Measurements from ENCODE around the gene CERS1. TPM values are rescaled to one million over a fixed set of nuclear protein-coding genes. Genes with fewer than 3 reads are reported as not detected.
A peak's percentile ranks its signal among the peaks of the same experiment; 100 is the strongest.

Gene CERS1, protein sequence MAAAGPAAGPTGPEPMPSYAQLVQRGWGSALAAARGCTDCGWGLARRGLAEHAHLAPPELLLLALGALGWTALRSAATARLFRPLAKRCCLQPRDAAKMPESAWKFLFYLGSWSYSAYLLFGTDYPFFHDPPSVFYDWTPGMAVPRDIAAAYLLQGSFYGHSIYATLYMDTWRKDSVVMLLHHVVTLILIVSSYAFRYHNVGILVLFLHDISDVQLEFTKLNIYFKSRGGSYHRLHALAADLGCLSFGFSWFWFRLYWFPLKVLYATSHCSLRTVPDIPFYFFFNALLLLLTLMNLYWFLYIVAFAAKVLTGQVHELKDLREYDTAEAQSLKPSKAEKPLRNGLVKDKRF
- total RNA-seq: 1.8 TPM

DNA sequence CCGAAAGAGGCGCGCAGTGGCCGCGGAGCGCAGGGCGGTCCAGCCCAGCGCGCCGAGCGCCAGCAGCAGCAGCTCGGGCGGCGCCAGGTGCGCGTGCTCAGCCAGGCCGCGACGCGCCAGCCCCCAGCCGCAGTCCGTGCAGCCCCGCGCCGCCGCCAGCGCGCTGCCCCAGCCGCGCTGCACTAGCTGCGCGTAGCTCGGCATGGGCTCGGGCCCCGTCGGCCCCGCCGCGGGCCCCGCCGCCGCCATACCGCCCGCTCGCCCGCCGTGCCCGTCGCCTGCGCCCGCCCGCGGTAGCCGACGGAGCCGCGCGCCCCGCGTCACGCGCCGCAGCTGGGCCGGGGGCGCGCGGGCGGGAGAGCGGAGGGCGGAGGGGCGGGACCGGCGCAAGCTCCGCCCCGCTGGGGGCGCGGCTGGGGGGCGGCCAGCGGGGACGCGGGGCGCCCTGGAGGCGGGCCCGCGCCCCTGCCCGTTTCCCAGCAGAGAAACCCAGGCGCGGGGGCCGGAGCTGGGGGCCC lies at the start of gene CERS1:
Gene CERS1 (minus strand): TSS at position 335 of the 518 bp plus-strand sequence. CDS start 86 bp downstream, at position 249.
- DNase-seq (ENCODE audit: low spot score): no peak

DNA sequence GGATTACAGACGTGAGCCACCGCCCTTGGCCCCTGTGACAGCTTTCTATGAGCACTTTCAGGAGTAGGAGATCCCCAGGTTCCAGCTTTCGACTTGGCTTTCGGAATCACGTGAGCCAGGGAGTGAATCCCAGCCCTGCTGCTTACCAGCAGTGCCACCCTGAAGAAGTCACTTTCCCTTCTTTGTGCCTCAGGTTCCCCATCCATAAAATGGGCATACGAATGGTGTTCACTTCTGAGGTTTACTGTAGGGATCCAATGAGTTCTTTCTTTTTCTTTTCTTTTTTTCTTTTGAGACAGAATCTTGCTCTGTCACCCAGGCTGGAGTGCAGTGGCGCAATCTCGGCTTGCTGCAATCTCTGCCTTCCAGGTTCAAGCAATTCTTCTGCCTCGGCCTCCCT lies 49.3 kb upstream of the CERS1 start:
- DNase-seq (ENCODE audit: low spot score): no peak

DNA sequence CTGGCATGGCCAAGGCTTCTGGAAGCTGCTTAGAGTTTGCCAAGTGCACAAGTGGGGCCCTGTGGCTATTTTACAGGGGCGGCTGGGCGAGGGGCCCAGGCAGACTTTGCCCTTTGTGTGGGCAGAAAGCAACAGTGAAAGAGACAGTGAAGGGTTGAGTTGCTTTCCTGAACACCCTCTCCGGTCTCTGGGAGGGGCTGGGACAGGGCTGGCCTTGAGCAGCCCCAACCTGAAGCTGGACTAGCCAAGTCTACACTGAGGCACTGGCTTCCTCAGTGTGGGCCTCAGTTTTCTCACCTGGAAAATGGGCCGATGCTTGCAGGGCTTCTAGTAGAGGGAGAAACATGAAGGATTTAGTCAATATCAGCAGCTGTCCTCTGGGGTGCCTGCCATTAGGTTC lies 47.5 kb upstream of the CERS1 start:
- no peak for DNase-seq (ENCODE audit: low spot score)

DNA sequence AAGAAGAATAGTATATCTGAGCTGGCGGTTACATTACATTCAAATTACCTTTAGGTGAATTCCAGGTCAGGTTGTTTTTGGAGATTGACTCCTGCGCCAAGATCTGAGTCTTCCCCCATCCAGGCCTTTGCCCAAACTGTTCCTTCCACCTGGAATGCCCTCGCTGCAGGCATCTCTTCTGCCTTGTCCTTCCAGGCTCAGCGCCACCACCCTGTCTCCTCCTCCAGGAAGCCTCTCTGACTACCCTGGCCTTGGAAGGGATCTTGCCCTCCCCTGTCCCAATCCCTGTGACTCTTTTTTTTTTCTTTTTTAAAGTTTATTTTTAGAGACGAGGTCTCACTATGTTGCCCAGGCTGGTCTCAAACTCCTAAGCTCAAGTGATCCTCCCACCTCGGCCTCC lies 46.7 kb upstream of the CERS1 start:
- no peak for DNase-seq (ENCODE audit: low spot score)

DNA sequence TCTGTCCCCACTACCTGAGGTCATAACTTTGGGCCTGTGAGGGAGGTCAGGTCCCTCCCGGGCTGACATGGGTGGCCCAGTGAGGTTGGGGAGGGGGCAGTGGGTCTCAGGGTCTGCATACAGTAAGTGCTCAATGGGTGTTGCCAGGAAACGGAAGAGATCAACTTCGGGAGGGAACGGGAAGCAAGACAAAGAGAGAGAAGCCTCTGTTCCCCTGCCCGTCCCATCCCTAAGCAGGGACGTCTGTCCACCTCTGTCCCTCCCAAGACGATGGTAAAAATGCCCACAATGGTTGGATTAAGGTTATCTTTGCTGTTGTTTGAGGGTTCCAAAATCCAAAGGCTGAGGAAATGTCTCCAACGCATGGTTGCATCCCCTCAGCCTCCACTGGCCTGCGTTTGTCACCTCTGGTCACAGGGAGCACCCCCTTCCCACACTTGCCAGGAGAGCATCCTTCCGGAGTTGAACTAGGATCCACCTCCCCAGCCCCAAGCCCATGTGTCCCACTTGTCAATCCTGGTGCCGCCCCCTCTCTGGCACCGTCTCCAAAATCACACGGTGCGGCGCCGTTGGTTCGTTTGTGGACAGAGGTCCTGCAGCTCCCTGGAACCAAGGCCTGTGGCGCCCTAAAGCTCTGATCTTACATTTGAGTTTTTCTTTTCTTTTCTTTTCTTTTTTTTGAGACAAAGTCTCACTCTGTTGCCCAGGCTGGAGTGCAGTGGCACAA lies 45.8 kb upstream of the CERS1 start:
- no peak for DNase-seq (ENCODE audit: low spot score)

DNA sequence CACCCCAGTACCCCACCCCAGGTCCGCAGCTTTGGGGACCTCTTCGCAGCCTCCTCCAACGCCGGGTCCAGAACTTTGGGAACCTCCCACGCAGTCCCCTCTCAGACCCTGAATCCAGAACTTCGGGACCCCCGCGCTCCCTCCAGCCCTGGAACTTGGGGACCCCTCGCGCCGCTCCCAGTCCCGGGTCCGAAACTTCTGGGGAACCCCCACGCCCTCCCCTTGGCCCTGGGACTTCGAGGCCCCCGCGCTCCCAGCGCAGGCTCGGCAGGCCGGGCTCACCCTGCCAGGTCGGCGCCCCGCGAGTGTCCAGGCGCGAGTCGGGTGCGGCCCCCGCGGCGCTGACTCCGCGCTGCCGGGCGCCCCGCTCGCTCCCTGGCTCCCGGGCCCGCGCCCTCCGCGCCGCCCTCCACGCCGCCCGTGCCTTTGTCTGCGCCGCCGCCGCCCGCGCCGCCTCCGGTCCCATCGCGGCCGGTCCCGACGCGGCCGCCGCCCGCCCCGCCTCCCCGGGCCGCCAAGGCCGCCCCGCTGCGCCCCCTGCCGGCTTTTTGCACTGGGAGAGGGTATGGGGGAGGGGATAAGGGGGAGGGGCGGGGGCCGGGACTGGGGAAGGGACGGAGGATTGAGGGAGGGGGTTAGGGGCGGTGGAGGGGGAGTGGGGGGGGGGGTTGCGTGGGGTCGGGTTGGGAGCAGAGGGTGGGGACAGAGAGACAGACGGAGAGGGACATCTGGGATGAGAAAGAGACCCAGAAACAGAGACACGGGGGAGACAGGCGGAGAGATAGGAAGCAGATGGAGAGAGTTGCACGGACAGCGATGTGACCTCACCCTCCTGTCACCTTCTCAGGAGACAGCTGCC lies 45.0 kb upstream of the CERS1 start, which contains the start of gene HOMER3:
Gene HOMER3 (minus strand): TSS at position 449 of the 859 bp plus-strand sequence. CDS start 2,235 bp downstream, outside the sequence.
- peak; percentile 77 for DNase-seq (ENCODE audit: low spot score)

DNA sequence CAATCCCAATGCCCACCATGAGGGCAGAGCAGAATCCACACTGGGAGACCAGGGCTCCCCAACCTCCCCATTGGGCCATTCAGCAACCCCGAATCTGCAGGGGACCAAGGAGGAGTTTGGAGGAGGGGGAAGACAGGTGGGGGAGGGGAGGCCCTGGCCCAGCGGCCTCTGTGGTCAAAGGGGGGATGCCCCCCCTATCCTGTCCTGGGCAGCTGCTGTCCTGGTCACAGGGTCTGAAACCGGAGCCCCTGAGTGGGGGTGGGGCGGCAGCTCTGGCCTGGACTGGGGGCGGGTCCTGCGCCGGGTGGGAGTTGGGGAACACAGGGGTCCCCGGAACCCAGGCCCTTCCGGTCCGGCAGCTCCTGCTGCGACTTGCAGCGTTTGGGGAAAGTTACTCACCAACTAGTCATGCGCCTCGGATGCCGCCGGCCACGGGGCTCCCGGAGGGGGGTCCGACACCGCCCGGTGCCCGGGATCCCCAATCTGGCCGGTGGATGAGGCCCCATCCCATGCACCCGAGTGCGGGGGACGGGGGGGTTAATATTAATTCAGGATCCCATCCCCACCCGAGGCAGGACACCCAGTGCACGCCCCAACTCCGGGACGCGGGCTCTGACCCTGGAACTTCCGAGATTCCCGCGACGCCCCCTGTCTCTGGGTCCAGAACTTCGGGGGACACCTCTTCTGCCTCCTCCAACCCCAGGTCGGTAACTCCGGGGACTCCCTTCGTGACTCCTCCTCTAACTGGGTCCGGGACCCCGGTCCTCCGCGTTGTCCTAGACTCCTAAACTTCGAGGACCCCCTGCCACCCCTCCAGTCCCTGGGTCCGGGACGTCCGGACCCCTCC lies 44.2 kb upstream of the CERS1 start:
- peak; percentile 38 for DNase-seq (ENCODE audit: low spot score)

DNA sequence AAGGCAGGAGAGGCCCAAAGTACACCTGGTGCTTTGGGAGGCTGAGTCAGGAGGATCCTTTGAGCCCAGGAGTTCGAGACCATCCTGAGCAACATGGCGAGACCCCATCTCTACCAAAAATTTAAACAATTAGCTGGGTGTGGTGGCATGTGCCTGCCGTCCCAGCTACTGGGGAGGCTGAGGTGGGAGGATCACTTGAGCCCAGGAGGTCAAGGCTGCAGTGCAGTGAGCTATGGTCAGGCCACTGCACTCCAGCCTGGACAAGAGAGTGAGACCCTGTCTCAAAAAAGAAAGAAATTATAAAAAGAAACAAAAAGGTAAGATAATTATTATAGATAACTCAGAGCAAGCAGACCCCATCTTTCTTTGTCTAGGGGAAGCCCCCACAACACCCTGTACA lies 43.2 kb upstream of the CERS1 start:
- DNase-seq (ENCODE audit: low spot score): no peak

DNA sequence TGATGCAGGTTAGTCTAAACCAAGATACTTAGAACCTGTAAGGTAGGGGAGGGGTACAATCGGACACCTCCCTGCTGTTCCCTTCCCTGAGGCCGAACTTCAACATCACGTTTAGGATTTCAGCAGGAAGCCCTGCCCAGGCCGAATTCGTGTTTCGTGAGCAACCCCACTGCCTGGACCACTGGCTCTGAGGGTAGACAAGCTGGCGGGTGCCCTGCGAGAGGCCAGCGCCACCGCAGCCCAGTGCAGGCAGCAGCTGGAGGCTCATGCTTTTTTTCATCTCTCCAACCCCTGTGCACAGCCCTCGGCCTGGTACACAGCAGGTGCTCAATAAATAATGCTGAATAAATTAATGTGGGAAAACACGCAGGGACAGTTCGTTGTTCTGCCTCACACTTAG lies 37.3 kb upstream of the CERS1 start:
- no peak for DNase-seq (ENCODE audit: low spot score)

DNA sequence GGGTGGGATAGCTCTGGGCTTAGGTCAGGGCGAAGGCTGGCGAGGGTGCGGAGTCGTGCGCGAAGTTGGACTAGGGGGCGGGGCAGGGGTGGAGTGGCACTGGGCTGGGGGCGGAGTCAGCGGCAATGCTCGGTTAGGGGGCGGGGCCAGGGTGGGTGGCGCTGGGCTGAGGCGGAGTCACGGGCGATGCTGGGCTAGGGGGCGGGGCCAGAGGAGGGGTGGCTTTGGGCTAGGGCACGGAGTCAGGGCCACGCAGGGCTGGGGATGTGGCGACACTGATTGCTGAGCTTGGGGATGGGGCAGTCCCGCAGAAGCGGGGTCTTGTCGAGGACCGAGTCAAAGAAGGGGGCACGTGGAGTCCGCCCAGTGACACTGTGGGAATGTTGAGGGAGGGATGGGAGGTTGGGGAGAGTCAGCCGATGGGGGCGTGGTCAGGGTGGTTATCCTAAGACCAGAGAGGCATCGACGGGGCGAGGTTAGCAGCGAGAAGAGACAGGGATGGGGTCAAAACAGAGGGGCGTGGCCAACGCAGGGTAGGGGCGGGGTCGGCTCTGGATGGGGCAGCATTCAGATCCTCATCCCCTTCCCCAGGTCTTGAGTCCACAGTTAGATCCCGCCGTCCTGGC lies 36.4 kb upstream of the CERS1 start:
- DNase-seq (ENCODE audit: low spot score): peak; percentile 74

DNA sequence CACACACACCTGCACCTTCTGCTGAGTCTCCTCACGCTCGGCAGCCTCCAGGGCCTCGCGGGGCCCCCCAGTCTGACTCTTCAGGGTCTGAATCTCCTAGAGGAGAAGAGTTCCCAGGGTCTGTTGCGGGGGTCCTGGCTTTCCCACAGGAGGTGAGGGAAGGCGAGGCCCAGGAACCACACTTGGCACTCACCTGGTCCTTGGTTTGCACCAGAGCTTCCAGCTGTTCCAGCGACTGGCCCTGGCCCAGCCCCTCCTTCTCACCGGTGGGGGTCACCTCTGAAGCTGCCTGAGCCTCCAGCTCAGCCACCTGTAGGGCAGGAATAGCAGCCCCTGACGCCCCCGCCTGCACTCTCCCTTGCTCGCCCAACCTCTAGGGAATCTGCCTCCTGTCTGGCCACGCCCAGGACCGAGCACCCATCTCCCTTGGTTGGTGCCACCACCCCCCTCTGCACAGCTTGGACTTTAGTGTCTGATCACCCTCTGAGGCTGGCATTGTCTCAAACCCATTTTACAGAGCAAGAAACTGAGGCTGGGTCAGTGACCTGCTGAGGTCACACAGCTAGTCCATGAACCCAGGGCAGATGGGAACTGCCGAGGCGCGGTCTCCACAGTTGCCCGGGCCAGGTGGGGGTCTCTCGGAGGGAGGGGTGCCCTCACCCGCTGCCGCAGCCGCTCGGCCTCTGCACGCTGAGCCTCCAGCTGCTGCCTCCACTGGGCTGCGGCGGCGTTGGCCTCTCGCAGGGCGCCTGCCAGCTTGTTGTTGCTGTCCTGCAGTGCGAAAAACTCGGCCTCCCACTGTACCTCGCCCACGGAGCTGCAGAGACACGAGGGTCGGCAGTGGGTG lies 35.6 kb upstream of the CERS1 start:
- DNase-seq (ENCODE audit: low spot score): no peak

DNA sequence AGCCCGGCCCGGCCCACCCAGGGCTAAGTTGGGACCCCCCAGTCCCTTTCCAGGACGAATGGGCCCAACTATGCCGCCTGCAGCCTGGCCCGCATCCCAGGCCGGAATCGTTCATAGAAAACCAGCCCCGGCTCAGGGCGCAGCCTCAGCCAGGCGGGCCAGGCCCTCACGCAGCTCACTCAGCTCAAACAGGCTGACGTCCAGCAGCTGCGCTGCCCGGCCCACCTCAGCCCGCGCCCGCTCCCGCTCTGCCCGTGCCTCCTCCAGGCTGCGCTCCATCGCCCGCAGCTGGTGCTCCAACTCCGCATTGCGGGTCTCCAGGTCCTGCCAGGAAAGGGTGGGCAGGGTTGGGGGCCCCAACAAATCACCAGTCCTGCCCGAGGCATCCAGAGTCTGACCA lies 33.4 kb upstream of the CERS1 start:
- DNase-seq (ENCODE audit: low spot score): no peak

DNA sequence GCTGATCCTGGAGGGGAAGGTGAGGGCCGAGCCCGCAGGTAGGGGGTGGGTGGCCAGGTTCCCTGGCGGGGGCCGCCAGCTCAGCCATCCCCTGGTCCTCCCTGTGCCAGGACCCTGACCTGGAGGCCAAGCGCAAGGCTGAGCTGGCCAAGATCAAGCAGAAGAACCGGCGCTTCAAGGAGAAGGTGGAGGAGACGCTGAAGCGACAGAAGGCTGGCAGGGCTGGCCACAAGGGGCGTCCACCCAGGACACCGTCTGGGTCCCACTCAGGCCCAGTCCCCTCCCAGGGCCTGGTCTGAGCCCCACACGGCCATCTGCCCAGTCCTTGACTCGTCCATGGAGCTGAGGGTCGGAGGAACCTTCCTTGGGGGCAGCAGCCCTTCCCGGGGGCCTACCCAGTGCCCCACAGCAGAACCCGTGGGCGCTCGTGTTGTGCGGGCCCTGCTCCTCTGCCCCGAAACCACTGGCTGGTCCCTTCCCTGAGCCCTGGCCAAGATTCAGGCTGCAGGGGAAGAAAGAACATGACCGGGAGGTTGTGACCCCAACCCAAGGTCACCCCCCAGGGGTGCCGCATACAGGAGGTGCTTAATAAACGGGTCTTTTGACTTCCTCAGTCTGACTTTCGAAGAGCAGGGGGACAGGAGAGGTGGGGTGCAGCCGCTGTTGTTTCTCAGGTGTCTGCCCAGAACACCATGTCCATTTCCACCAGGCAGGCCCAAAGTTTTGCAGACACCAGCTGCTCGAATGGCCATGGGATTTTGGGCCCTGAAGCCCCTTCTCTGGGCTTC lies 32.3 kb upstream of the CERS1 start:
- DNase-seq (ENCODE audit: low spot score): no peak

DNA sequence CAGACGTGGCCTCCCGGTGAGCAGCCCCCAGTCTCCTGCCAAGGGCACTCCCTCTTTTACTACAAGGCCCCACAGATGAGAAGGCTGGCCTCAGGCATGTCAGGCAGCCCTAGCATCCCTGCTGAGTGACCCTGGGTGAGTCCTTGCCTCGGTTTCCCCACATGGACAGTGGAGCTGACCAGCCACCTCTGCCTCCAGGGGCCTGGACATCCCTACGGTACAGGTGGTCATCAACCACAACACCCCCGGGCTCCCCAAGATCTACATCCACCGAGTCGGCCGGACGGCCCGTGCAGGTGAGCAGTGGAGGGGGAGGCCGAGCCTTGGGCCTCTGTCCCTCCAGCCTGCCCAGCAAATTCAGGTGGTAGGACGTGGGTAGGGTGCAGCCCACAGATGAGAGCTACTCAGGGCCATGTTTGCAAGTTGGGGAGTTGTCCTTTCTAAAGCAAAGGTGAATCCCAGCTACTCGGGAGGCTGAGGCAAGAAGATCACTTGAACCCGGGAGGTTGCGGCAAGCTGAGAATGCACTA lies 28.8 kb upstream of the CERS1 start:
- no peak for DNase-seq (ENCODE audit: low spot score)

DNA sequence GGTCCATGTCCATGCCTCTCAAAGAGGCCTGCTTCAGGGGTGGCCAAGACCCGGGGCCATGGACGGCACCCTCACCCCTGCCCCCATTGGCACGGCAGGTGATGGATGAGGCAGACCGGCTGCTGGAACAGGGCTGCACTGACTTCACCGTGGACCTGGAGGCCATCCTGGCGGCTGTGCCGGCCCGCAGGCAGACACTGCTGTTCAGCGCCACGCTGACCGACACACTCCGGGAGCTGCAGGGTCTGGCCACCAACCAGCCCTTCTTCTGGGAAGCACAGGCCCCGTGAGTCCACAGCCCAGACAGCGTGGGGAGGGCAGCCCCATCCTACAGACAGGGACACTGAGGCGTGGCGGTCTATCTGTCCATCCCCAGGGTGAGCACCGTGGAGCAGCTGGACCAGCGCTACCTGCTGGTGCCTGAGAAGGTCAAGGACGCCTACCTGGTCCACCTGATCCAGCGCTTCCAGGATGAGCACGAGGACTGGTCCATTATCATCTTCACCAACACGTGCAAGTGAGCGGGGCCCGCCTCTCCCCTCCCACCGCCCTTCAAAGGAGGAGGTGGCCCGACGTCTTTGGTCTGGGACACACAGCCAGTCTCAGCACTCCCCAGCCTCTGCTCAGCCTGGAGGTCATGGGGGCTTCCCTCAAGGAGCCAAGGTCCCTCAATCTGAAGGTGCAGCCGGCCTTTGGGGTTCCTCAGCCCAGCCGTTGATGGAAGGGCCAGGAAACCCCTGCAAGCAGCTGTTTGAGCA lies 26.4 kb upstream of the CERS1 start:
- no peak for DNase-seq (ENCODE audit: low spot score)

DNA sequence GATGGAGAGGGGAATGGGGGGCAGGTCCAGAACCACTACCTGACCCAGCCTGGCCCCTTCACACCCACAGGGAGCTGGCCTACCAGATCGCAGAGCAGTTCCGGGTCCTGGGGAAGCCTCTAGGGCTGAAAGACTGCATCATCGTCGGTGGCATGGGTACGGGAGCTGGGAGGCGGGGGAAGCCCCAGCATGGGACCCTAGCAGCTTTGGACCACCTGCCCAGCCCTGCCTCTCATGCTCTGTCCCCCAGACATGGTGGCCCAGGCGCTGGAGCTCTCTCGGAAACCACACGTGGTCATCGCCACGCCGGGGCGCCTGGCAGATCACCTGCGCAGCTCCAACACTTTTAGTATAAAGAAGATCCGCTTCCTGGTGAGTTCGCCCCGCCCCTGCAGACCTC lies 25.6 kb upstream of the CERS1 start:
- no peak for DNase-seq (ENCODE audit: low spot score)

DNA sequence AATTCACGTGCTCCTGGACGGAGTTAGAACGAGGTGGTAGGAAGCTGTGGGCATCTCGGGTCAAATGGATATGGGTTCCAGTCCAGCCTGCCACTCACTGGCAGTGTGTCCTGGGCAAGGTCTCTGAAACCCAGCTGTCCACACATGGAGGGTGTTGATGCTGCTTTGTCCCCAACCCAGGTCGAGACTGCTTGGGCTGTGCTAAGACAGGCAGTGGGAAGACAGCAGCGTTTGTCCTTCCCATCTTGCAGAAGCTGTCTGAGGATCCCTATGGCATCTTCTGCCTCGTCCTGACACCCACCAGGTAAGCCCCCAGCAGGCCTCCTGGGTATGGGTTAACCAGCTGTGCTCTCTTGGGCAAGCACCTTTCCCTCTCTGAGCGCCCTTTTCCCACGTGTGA lies 24.4 kb upstream of the CERS1 start:
- DNase-seq (ENCODE audit: low spot score): no peak

DNA sequence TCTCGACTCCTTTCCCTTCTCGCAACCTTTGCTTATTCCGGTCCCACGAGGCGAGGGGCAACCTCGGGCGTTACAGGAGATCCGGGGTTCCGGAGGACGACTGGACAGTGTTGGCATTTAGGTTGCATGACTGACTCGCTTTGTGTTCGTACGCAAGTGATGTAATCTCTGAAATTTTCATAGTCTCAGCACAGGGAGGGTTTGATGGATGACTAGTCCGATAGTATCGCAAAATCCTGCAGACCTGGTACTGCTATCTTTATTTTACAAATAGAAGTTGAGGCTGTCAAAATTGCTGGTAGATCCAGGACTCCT lies 23.9 kb upstream of the CERS1 start:
- no peak for DNase-seq (ENCODE audit: low spot score)

Data from mucosa of gallbladder (tissue), 1 donor.